UCSD-AML1 (cell line): ENCODE measurements around the gene ABLIM1.

Source experiments
- DNase-seq: peaks from one replicate; lab custom pipeline; 2025; ENCODE audit not compliant: unreplicated experiment; lab: John Stamatoyannopoulos, UW

ABLIM1 gene

DNA sequence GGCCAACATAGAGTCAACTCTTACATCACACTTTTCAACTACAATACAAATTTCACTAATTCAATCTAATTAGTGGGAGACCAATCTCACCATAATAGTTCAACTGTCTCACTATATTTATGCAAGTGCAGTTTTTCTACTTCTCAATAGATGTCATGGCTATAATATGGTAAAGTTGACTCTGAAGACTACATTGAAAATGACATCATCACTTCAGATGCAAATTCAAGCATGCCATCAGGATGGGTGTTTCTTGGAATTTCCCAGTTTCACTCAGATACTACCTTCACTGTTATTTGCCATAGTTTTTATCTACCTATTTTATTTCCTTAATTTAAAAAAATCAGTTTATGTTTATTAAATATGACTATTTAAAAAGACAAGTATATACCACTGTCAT lies 67.1 kb downstream of the ABLIM1 start:
- DNase-seq, result no peak

GRCh38 chr10:114584419-114584818 lies 73.7 kb downstream of the ABLIM1 start:
- no peak for DNase-seq

DNA sequence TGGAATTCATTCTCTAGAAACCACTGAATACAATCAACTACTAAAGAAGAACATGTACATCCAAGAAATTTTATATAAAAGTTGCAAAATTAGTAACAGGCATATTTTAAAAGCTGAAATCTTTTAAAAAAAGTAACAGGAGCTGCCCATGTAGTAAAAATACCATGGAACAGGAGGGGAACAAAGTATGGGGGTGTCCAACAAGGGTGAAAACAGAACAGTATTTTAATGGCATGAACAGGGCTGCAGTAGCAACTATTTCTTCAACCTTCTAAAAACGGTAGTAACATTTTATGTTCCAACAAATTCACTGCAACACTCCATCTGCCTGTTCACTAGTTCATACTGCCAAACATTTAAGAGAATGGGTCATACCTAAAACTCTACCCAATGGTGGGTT lies 77.0 kb downstream of the ABLIM1 start:
- no peak for DNase-seq

DNA sequence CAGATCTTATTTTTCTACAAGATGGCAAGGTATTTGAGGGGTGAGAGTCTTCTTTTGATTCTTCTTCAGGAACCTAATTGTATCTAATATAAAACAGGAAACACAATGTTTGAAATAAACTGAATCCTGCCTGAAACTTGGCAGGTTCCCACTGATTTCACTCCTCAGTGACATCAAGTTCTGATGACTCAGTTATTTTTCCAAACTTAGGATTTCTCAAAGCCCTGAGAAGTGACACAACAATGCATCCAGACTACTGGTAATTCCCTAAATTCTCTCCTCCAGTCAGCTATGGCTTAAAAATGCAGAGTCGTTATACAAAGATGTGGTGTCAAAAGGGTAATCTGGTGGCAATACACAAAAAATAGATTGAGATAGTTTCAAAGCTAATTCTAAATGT lies 80.9 kb downstream of the ABLIM1 start:
- no peak for DNase-seq

- DNase-seq, result no peak
Observed at GRCh38 chr10:114576716-114577115, 81.4 kb downstream of the ABLIM1 start.

DNA sequence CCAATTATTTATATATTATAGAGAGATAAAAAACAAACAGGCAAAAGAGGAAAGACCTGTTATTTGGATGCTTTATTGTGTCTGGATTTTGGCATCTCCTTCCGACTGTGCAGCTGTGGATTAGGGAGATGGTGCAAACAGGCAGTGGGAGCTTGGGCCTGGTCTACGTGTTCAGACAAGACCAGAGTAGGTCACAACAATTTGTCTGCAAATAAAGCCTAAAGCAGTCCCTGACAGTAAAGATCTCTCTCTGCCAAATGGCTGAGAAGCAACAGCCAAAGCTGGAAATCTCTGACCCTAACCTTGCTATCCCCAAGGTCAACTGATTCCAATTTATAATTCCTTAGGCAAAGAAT lies 82.0 kb downstream of the ABLIM1 start:
- DNase-seq, result no peak

- DNase-seq, result no peak
Observed at GRCh38 chr10:114575417-114576131, 82.5 kb downstream of the ABLIM1 start.

- DNase-seq, result no peak
Observed at GRCh38 chr10:114573330-114574045, 84.6 kb downstream of the ABLIM1 start.

DNA sequence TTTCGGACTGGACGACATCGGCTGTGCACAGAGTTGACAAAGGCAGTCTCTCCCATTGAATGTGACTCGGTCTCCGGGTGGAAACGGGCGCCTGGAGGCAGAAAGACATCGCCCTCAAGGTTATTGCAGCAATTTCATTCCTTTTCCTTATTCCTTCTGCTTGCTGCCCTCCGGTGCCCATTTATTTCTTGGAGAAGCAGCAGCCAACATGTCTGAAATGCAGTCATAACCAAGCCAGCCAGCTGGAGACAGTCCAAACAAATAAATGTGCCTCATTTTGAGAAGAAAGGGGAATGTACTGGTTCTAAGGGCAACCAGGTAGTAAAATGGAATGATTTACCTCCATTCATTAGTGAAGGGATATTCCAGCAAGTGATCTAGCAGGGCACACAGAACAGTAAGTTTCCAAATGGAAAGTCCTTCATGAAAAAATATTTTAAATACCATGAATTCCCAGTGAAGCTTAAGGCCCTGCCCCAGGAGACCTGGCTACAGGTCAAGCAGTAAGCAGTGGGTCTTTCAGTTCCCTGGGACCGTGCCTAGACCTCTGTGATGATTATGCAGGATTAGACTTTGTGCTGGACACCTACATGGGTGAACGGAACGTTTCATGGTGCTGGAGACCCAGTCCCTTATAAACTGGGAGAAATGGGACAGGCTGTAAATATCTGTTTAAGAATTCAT lies 86.6 kb downstream of the ABLIM1 start:
- no peak for DNase-seq

GRCh38 chr10:114566064-114566463 lies 92.0 kb downstream of the ABLIM1 start:
- no peak for DNase-seq

GRCh38 chr10:114565066-114565465 lies 93.0 kb downstream of the ABLIM1 start:
- DNase-seq, result no peak

- DNase-seq, result no peak
Observed at GRCh38 chr10:114561008-114561523, 97.0 kb downstream of the ABLIM1 start.

GRCh38 chr10:114560144-114560543 lies 97.9 kb downstream of the ABLIM1 start:
- no peak for DNase-seq

GRCh38 chr10:114559636-114560035 lies 98.4 kb downstream of the ABLIM1 start:
- no peak for DNase-seq

GRCh38 chr10:114557854-114558253 lies 100.2 kb downstream of the ABLIM1 start:
- DNase-seq, result no peak

DNA sequence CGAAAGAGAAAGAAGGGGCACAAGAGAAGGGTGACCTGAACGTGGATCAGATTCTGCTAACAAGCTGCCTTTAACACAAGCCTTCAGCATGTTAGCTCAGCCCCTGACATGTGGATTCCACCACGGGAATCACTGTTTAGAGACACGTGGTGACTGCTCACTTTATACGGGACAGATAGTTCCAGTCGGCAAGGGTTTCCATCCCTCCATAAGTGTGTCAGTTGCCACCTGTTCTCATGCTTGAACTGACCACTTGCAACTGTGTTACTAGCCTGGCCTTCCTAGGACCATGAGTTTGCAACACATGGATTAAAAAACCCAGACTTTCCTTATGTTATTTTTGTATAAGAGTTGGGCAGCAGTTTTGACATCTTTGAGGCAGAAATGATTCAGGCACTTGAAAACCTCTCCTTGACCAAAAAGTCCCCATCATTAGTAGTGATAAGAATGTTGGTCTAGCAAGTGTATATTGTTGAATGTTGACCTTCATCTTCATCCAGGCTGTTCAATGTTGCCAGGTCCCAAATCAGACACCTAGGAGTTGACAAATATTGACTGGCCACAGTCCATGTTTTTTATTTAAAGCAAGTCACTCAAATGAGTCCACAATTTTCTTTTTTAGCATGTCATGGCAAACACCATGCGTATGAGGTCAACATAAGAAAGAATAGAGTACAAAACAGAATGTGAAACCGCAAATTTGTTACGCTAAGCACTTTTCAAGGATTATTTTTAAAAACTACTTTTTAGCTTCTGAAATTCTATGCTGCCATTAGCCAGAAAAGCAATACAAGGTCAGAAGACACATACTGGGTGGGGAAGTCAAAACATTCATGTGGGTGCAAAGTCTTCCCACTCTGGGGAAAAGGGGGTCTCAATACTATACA lies 101.6 kb downstream of the ABLIM1 start:
- no peak for DNase-seq

GRCh38 chr10:114553436-114553835 lies 104.6 kb downstream of the ABLIM1 start:
- no peak for DNase-seq

- no peak for DNase-seq
Observed at GRCh38 chr10:114552050-114552449, 106.0 kb downstream of the ABLIM1 start.

- DNase-seq, result no peak
Observed at GRCh38 chr10:114551636-114551972, 106.5 kb downstream of the ABLIM1 start.

GRCh38 chr10:114550756-114551635 lies 107.1 kb downstream of the ABLIM1 start:
- no peak for DNase-seq
